HCT116 (cell line): Measurements from ENCODE around the gene ATP8B3. TPM values are rescaled to one million over a fixed set of nuclear protein-coding genes. Genes with fewer than 3 reads are reported as not detected.
A peak's percentile ranks its signal among the peaks of the same experiment; 100 is the strongest.

Experiments
- ATAC-seq: fragments of 200-7000 bp; cut with Tn5 transposase; 2 replicates; pipeline ENCODE4 v1.9.1; 2020; ENCODE audit warnings: mild to moderate bottlenecking, moderate library complexity
- BruUV-seq: library from RNA; stranded (reverse); fragments of 400-500 nt; replicated peaks from 2 replicates; lab custom pipeline; 2021; lab: Mats Ljungman, UMichigan
- CTCF ChIA-PET: fragments of 300-600 bp; sonication (Branson Sonifier 250); formaldehyde crosslinking; loops from one replicate; lab custom pipeline; 2021; ENCODE audit warnings: antibody characterized with exemption; lab: Charles Lee
- POLR2A ChIA-PET: fragments of 300-600, 350-600 bp; sonication (Branson Sonifier 250); formaldehyde crosslinking; loops from one replicate; lab custom pipeline; 2021; ENCODE audit warnings: antibody characterized with exemption; lab: Charles Lee
- RAD21 ChIA-PET, 2 experiments: fragments of 300-600 bp; sonication (Branson Sonifier 250); formaldehyde crosslinking; loops; one replicate each; lab custom pipeline; 2023; ENCODE audit warnings: low total read pairs in 2 of 2; ENCODE audit not compliant: uncharacterized antibody in 2 of 2, unreplicated experiment in 2 of 2, low non-redundant PET in 1 of 2; lab: Charles Lee
- DNase-seq: peaks from one replicate; pipeline ENCODE4 v3.0.0-alpha.2; 2010; ENCODE audit warnings: low read depth, low spot score
- H2AFZ ChIP-seq: fragments of 200-600 bp; shearing (Covaris generic), sonication (generic); 2 replicates; pipeline ENCODE4 v1.6.1; 2017; ENCODE audit warnings: low read depth, mixed run types, mixed read lengths, antibody characterized with exemption, low read length; ENCODE audit not compliant: poor library complexity, severe bottlenecking
- H3K27ac ChIP-seq: 2 replicates; pipeline ENCODE4 v1.5.1; 2012; ENCODE audit warnings: low read depth, low read length
- H3K27me3 ChIP-seq: fragments of 200-600 bp; sonication (generic); 2 replicates; pipeline ENCODE4 v1.6.1; 2016; ENCODE audit warnings: mixed run types, low read length, mixed read lengths; ENCODE audit not compliant: insufficient read depth
- H3K36me3 ChIP-seq, 2 experiments: fragments of 200-500 bp in 1 of 2; fragments of 200-600 bp in 1 of 2; sonication (Bioruptor generic) in 1 of 2; sonication (generic) in 1 of 2; 2 replicates each; pipeline versions ENCODE4 v1.5.1 to v1.6.1; 2014 to 2016; ENCODE audit warnings: low read length in 2 of 2, inconsistent platforms in 1 of 2, mixed read lengths in 1 of 2, mixed run types in 1 of 2; ENCODE audit not compliant: insufficient read depth in 2 of 2, control insufficient read depth in 1 of 2
- H3K4me1 ChIP-seq, 2 experiments: fragments of 200-600 bp in 1 of 2; sonication (generic) in 1 of 2; 2 replicates each; pipeline versions ENCODE4 v1.5.1 to v1.6.1; 2012 to 2017; ENCODE audit warnings: low read length in 2 of 2, inconsistent platforms in 1 of 2, mild to moderate bottlenecking in 1 of 2, mixed read lengths in 1 of 2, mixed run types in 1 of 2, moderate library complexity in 1 of 2; ENCODE audit not compliant: insufficient read depth in 2 of 2, control insufficient read depth in 1 of 2
- H3K4me2 ChIP-seq: fragments of 200-600 bp; sonication (generic); 2 replicates; pipeline ENCODE4 v1.6.1; 2017; ENCODE audit warnings: mixed run types, low read length, mixed read lengths
- H3K4me3 ChIP-seq, 2 experiments: fragments of 200-600 bp in 1 of 2; sonication (generic) in 1 of 2; replicated peaks in 1 of 2; 2 replicates each; pipeline ENCODE4 v1.5.1; 2011 to 2016; ENCODE audit warnings: low read length in 2 of 2, control low read depth in 1 of 2, low read depth in 1 of 2, mild to moderate bottlenecking in 1 of 2, mixed read lengths in 1 of 2, mixed run types in 1 of 2
- H3K79me2 ChIP-seq: fragments of 200-600 bp; sonication (generic); 2 replicates; pipeline ENCODE4 v1.6.1; 2017; ENCODE audit warnings: mild to moderate bottlenecking, mixed run types, low read length, moderate library complexity, mixed read lengths; ENCODE audit not compliant: insufficient read depth
- H3K9ac ChIP-seq: fragments of 200-600 bp; sonication (generic); 2 replicates; pipeline ENCODE4 v1.6.1; 2016; ENCODE audit warnings: low read length, mixed read lengths
- H3K9me2 ChIP-seq: fragments of 200-600 bp; sonication (generic), shearing (Covaris generic); 2 replicates; pipeline ENCODE4 v1.6.1; 2017; ENCODE audit warnings: mixed run types, mild to moderate bottlenecking, moderate library complexity; ENCODE audit not compliant: insufficient read depth
- H3K9me3 ChIP-seq, 2 experiments: fragments of 200-500 bp in 1 of 2; fragments of 200-600 bp in 1 of 2; sonication (Bioruptor generic) in 1 of 2; sonication (generic) in 1 of 2; 2 replicates each; pipeline ENCODE4 v1.6.1; 2014 to 2017; ENCODE audit warnings: low read length in 2 of 2, mixed read lengths in 2 of 2, inconsistent platforms in 1 of 2, low read depth in 1 of 2, mild to moderate bottlenecking in 1 of 2, mixed run types in 1 of 2, moderate library complexity in 1 of 2; ENCODE audit not compliant: control insufficient read depth in 1 of 2, insufficient read depth in 1 of 2
- H4K20me1 ChIP-seq: fragments of 200-600 bp; sonication (generic), shearing (Covaris generic); 2 replicates; pipeline ENCODE4 v1.6.1; 2017; ENCODE audit warnings: mixed run types, mild to moderate bottlenecking, moderate library complexity; ENCODE audit not compliant: insufficient read depth
- ATF3 ChIP-seq: IDR thresholded peaks from 2 replicates; pipeline ENCODE4 v1.6.1; 2012
- EGR1 ChIP-seq: IDR thresholded peaks from 2 replicates; pipeline ENCODE4 v1.6.1; 2012; ENCODE audit warnings: low read depth
- EZH2phosphoT487 ChIP-seq: fragments of 200-600 bp; IDR thresholded peaks from 2 replicates; pipeline ENCODE4 v1.6.1; 2018; ENCODE audit warnings: antibody characterized with exemption, borderline replicate concordance
- JUND ChIP-seq: IDR thresholded peaks from 2 replicates; pipeline ENCODE4 v1.6.1; 2012
- MAX ChIP-seq: IDR thresholded peaks from 2 replicates; pipeline ENCODE4 v1.6.1; 2012
- POLR2A ChIP-seq: IDR thresholded peaks from 2 replicates; pipeline ENCODE4 v1.7.0; 2011; ENCODE audit warnings: borderline replicate concordance; ENCODE audit not compliant: insufficient read depth, insufficient read length; ENCODE audit errors: extremely low read depth
- POLR2AphosphoS5 ChIP-seq: IDR thresholded peaks from 2 replicates; pipeline ENCODE4 v1.6.1; 2011; ENCODE audit warnings: mild to moderate bottlenecking, low read depth, low read length, moderate library complexity
- SP1 ChIP-seq: IDR thresholded peaks from 2 replicates; pipeline ENCODE4 v1.6.1; 2012; ENCODE audit warnings: low read depth
- SRF ChIP-seq: IDR thresholded peaks from 2 replicates; pipeline ENCODE4 v1.6.1; 2012; ENCODE audit warnings: low read depth
- ZBTB33 ChIP-seq: IDR thresholded peaks from 2 replicates; pipeline ENCODE4 v1.6.1; 2011; ENCODE audit warnings: mild to moderate bottlenecking, low read length, moderate library complexity; ENCODE audit not compliant: insufficient replicate concordance; ENCODE audit errors: extremely low read depth
- ZFX ChIP-seq: fragments of 450-650 bp; IDR thresholded peaks from 2 replicates; pipeline ENCODE4 v1.6.1; 2017
- intact Hi-C: fragments of 100-400 bp; cut with micrococcal nuclease; formaldehyde crosslinking; loops from 2 replicates; pipeline ENCODE4 v1.10.0; 2022
- total RNA-seq: library from RNA; stranded (reverse); gene quantifications from one replicate; pipeline ENCODE4 v1.2.1, GENCODE V29; 2021; ENCODE audit not compliant: unreplicated experiment

ATP8B3 gene
- total RNA-seq, 1 experiment from 2014 or later = 17.0 TPM

- TSS peak; percentile 63 for BruUV-seq
- Histone ChIP-seq H3K9ac (peak overlapping the region; percentile 88), H3K4me2 (peak overlapping the region; percentile 94), H3K27ac (peak overlapping the region; percentile 99), H3K36me3 (peaks cover 0 to 8% of the 10 kb centered on the region in 2 experiments; a peak in 1 of 4 replicates)
- ATAC-seq = no peak
- TF ChIP-seq SRF (no peak), MAX (no peak), SP1 (no peak), POLR2A (no peak), ZBTB33 (no peak), EGR1 (no peak), ATF3 (no peak), JUND (no peak), POLR2AphosphoS5 (no peak), EZH2phosphoT487 (no peak), ZFX (no peak)
- TF ChIP-seq, all 23 proteins: peak for 0
- H3K4me3 ChIP-seq = peak overlapping the region; percentile 88 to 98
- H3K27me3 ChIP-seq = no peaks in the 10 kb centered on the region
- ChIA-PET CTCF (no interaction called here), POLR2A (no interaction called here), RAD21 (no interaction called here)
- no peaks in the 10 kb centered on the region for H3K9me2 ChIP-seq
- peaks cover 15% of the 10 kb centered on the region; the same call in 1 of the 2 replicates for H4K20me1 ChIP-seq
- H2AFZ ChIP-seq = no peak overlapping the region
- intact Hi-C loops = no loop called here
- no peaks in the 10 kb centered on the region for H3K9me3 ChIP-seq
- H3K4me1 ChIP-seq = peaks cover 24 to 33% of the 10 kb centered on the region in 2 experiments
- no peak for DNase-seq
- H3K79me2 ChIP-seq = peaks cover 71% of the 10 kb centered on the region
Measured at GRCh38 chr19:1847348-1847683, 35.2 kb upstream of the ATP8B3 start.
